HG03108 (cell line): ENCODE measurements around the gene MPND.

Experiments used
- ATAC-seq: cut with Tn5 transposase; IDR thresholded peaks from one replicate; pipeline ENCODE4 v1.9.1; 2021; ENCODE audit warnings: moderate library complexity; ENCODE audit not compliant: unreplicated experiment

MPND gene

GRCh38 chr19:4376991-4377781 is 33.8 kb downstream of the MPND start:
- no peak for ATAC-seq

- ATAC-seq, result no peak
These were observed 35.5 kb downstream of the MPND start for GRCh38 chr19:4378886-4379285.

GRCh38 chr19:4379383-4380253 is 36.3 kb downstream of the MPND start:
- ATAC-seq, result no peak

GRCh38 chr19:4380254-4380727 is 36.9 kb downstream of the MPND start:
- ATAC-seq, result no peak

GRCh38 chr19:4385291-4386040 is 42.1 kb downstream of the MPND start:
- ATAC-seq, result no peak

- ATAC-seq, result no peak
These were observed 42.9 kb downstream of the MPND start for GRCh38 chr19:4386041-4386782.

- no peak for ATAC-seq
These were observed 45.1 kb downstream of the MPND start for GRCh38 chr19:4388337-4389063.

GRCh38 chr19:4389064-4389375 is 45.7 kb downstream of the MPND start:
- ATAC-seq, result no peak

- ATAC-seq, result no peak
These were observed 46.2 kb downstream of the MPND start for GRCh38 chr19:4389511-4390016.

- no peak for ATAC-seq
These were observed 46.7 kb downstream of the MPND start for GRCh38 chr19:4390017-4390566.

- no peak for ATAC-seq
These were observed 47.4 kb downstream of the MPND start for GRCh38 chr19:4390567-4391305.

- ATAC-seq, result no peak
These were observed 47.9 kb downstream of the MPND start for GRCh38 chr19:4391306-4391693.

- no peak for ATAC-seq
These were observed 48.5 kb downstream of the MPND start for GRCh38 chr19:4391701-4392483.

- ATAC-seq, result no peak
These were observed 50.7 kb downstream of the MPND start for GRCh38 chr19:4393947-4394590.

GRCh38 chr19:4396949-4397783 is 53.8 kb downstream of the MPND start:
- ATAC-seq, result no peak

- no peak for ATAC-seq
These were observed 56.4 kb downstream of the MPND start for GRCh38 chr19:4399812-4400134.
